ENCODE data around the gene PPP1CA.

PPP1CA gene

DNA sequence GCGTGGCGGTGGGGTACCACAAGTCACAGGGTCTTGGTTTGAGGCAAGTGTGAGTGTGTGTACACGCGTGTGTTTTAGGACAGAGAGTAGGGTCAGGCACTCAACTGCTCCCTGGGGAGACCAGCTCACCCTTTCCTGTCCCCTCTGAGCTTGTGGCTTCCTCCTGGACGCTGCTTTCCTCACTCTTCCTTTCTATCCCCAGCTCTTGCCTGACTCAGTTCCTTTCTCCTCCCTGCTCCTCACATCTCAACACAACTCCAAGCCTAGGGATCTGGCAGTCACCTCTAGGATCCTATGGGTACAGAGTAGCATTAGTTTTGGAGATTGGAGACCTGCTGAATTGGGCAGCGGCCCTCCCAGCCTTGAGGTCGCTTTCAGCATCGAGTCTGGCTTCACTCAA is 32.4 kb downstream of the PPP1CA start:
- DNase-seq (ENCODE audit: low read depth), result no peak

- DNase-seq (ENCODE audit: low read depth), result no peak
Measured at GRCh38 chr11:67368621-67369020, 33.0 kb downstream of the PPP1CA start.

DNA sequence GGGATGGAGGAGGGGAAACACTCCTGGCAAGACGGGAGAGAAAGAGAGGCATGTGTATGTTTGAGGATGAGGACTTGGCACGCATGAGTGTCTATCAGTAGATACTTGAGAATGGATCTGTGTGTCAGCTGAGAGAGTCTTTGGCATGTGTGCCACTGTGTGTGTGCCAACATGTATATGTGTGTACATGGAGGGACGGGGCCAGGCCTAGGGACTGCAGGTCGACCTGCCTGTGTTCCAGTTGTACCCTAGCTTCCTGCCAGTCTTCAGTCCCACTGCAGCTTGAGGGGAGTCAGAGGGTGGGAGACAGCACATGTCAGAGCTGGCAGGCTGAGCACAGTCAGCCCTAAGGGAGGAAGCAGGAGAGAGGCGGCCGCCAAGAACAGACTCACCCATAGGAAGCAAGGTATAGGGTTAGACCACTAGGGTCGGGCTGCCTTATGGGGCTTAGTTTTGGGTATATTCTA is 33.9 kb downstream of the PPP1CA start:
- no peak for DNase-seq (ENCODE audit: low read depth)

GRCh38 chr11:67366961-67367760 is 34.5 kb downstream of the PPP1CA start:
- no peak for DNase-seq (ENCODE audit: low read depth)

GRCh38 chr11:67366546-67366945 is 35.1 kb downstream of the PPP1CA start:
- no peak for DNase-seq (ENCODE audit: low read depth)

DNA sequence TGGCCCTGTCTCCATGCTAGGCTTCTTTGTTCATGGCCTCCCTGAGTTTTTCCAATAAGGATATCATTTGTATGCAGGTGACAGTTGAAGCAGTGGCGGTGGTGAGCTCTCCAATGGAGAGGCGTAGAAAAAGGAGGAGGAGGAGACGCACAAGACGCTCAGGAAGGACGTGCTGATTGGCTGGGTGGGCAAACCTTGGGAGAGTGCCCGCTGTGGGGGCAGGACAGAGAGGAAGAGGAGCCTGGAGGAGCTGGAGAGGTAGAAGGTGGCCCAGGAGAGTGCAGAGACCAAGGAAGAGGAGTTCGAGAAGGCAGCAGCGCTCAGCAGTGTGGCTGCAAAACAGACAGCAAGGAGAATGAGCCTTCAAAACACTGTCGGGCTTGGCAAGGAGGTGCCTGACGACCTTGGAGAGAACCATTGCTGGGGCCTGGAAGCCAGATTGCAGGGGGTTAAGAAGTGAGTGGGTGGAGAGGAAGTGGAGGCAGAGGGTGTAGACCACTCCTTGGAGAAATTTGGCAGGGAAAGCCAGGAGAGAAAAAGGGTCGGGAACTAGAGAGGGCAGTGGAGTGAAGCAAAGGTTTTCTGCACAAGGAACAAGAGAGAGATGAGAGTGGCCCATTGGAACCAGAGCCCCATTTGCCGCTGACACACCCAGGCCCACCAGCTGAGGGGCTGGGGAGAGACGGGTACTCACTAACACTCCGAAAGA is 35.8 kb downstream of the PPP1CA start:
- DNase-seq (ENCODE audit: low read depth), result no peak

- DNase-seq (ENCODE audit: low read depth), result no peak
Measured at GRCh38 chr11:67364783-67365722, 36.6 kb downstream of the PPP1CA start.

- no peak for DNase-seq (ENCODE audit: low read depth)
Measured at GRCh38 chr11:67364169-67364568, 37.5 kb downstream of the PPP1CA start.

DNA sequence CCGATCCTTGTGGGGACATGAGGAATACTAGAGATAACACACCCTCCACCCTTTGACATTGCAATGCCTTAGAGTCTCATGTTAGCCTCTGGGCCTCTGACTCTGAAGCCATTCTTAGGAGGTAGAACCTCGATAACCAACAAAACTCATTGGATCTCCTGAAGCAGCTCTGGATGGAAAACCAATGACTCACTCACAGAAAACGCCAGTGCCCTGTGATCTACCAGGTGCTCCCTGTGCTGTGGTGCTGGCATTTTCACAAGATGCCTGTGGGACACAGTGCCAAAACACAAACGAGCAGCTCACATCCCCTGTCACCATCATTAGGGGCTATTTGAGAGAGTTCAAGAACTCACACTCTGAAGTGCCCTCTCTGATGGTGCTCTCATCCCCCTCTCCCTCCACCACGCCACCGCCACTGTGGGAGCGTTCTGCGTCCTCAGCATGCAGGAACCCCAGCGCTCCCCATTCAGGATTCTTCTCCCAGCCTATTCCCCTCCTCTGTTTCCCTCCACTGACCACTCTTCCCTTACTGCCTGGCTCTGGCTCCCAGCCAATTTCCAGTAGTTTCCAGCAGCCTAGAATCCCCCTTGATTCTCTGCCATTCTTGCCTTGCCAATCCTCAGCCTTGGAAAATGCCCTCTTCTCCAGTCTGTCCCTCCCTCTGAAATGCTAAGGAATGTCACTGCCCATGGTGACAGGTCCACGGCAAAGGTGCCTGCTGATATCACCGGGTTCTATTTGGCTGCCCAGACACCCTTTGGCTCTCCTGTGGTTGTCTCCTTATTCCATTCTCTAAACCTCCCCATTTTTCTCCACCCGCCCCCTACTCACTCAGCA is 43.6 kb downstream of the PPP1CA start:
- DNase-seq (ENCODE audit: low read depth), result no peak

DNA sequence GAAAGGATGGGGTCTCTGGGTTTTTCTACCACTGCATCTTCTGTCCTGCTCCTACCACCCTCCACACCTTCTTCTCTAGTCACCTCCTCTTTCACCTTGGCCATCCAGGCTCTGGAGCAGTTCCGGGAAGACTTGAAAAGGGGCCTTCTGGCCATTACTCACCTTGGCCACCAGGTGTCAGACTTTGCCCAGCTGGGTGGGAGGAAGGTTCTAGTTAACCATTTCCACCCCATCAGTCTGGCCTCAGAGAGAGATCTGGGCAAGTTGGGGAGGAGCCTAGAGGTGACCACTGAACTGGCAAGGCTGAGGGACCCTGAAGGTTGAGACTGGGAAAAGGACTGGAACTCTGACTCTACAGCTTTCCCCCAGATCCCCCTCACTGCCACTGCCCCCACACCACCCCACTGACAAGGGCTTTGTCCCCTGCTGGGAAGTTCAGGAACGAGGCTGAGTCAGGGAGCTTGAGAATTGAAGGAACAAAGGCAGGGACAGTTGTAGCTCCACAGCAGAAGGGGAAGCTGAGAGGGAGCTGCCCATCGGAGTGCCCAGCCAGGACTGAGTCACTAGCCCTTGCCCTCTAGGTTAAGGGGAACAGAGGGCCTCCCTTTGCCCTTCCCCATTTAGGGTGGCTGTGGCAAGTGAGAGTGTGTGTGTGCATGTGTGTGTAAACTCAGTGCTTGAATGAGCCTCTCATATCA is 44.6 kb downstream of the PPP1CA start:
- DNase-seq (ENCODE audit: low read depth), result peak; percentile 31

- DNase-seq (ENCODE audit: low read depth), result no peak
Measured at GRCh38 chr11:67356387-67356863, 45.2 kb downstream of the PPP1CA start.

- DNase-seq (ENCODE audit: low read depth), result no peak
Measured at GRCh38 chr11:67355794-67356386, 45.8 kb downstream of the PPP1CA start.

- no peak for DNase-seq (ENCODE audit: low read depth)
Measured at GRCh38 chr11:67355023-67355793, 46.5 kb downstream of the PPP1CA start.

- no peak for DNase-seq (ENCODE audit: low read depth)
Measured at GRCh38 chr11:67354075-67355022, 47.3 kb downstream of the PPP1CA start.

- peak; percentile 92 for DNase-seq (ENCODE audit: low read depth)
Measured at GRCh38 chr11:67353317-67354074, 48.2 kb downstream of the PPP1CA start, which contains the start of gene POLD4. POLD4 (minus strand) TSS chr11:67353546; CDS start chr11:67353399, 147 bp downstream.

- DNase-seq (ENCODE audit: low read depth), result no peak
Measured at GRCh38 chr11:67352546-67353316, 48.9 kb downstream of the PPP1CA start.

All from stimulated activated CD8-positive, alpha-beta memory T cell treated with anti-CD3 and anti-CD28 coated beads, Interleukin-12 subunit alpha, Interleukin-12 subunit beta, amount 100 ng/mL, for 4 hours (primary cell).